Natural killer cell (primary cell): ENCODE data around the gene ASAP2. TPM values are rescaled to one million over a fixed set of nuclear protein-coding genes. Genes with fewer than 3 reads are reported as not detected.

ENCODE experiments used
- ATAC-seq, 3 donors: fragments of 150-1000 bp in 2 of 3; fragments of 200-7000 bp in 1 of 3; cut with Tn5 transposase; 1 replicate in 1 of 3; 2 replicates in 2 of 3; pipeline ENCODE4 v1.10.0; 2021; ENCODE audit warnings: mild to moderate bottlenecking in 2 of 3, moderate library complexity in 2 of 3
- DNase-seq, 2 donors: peaks; one replicate each; pipeline versions ENCODE4 v3.0.0 to v3.0.0-alpha.2; 2013 to 2021; ENCODE audit warnings: mixed read lengths in 1 of 2
- H3K27ac ChIP-seq: one replicate; pipeline ENCODE4 v1.5.1; 2013; ENCODE audit warnings: mild to moderate bottlenecking, low read length
- H3K27me3 ChIP-seq: one replicate; pipeline ENCODE4 v1.6.1; 2013; ENCODE audit warnings: low read length; ENCODE audit not compliant: control insufficient read depth, insufficient read depth
- H3K36me3 ChIP-seq: one replicate; pipeline ENCODE4 v1.6.1; 2013; ENCODE audit warnings: low read length; ENCODE audit not compliant: control insufficient read depth, insufficient read depth
- H3K4me1 ChIP-seq: one replicate; pipeline ENCODE4 v1.6.1; 2013; ENCODE audit warnings: low read length; ENCODE audit not compliant: control insufficient read depth, insufficient read depth
- H3K4me3 ChIP-seq: one replicate; pipeline ENCODE4 v1.5.1; 2013; ENCODE audit warnings: low read length
- H3K9me3 ChIP-seq: one replicate; pipeline ENCODE4 v1.6.1; 2013; ENCODE audit warnings: low read length; ENCODE audit not compliant: control insufficient read depth, insufficient read depth
- H3K27ac Mint-ChIP-seq, 2 donors: one replicate each; pipeline ENCODE4 v1.8.0; 2022; ENCODE audit warnings: mild to moderate bottlenecking in 2 of 2, mixed read lengths in 2 of 2, moderate library complexity in 1 of 2
- H3K27me3 Mint-ChIP-seq, 2 donors: one replicate each; pipeline ENCODE4 v1.8.0; 2022; ENCODE audit warnings: low read depth in 2 of 2, mixed read lengths in 2 of 2
- H3K36me3 Mint-ChIP-seq: one replicate; pipeline ENCODE4 v1.8.0; 2022; ENCODE audit warnings: mixed read lengths
- H3K4me1 Mint-ChIP-seq, 2 donors: one replicate each; pipeline ENCODE4 v1.8.0; 2022; ENCODE audit warnings: mixed read lengths in 2 of 2
- H3K4me3 Mint-ChIP-seq: one replicate; pipeline ENCODE4 v1.8.0; 2022; ENCODE audit warnings: mild to moderate bottlenecking, moderate library complexity, mixed read lengths
- H3K9me3 Mint-ChIP-seq, 2 donors: one replicate each; pipeline ENCODE4 v1.8.0; 2022; ENCODE audit warnings: mixed read lengths in 2 of 2
- CTCF ChIP-seq: fragments of 200-600 bp; IDR thresholded peaks from one replicate; pipeline ENCODE4 v1.8.0; 2022; ENCODE audit warnings: antibody characterized with exemption
- WGBS: methylation state at CpG from one replicate; pipeline ENCODE4 v1.1.7; 2013; ENCODE audit warnings: missing lambda C conversion rate; ENCODE audit not compliant: insufficient coverage; 5-methylcytosine and 5-hydroxymethylcytosine counted together
- intact Hi-C: fragments of 100-400 bp; cut with micrococcal nuclease; formaldehyde crosslinking; loops from one replicate; pipeline ENCODE4 v1.14.2; 2022
- total RNA-seq, 4 donors: library from RNA; stranded (reverse); fragments of 120-200 nt in 1 of 4; gene quantifications; one replicate each; pipeline versions ENCODE4 v1.2.3 to v1.2.4, GENCODE V29; 2013 to 2022

ASAP2 gene
- total RNA-seq, 3 donors from 2014 or later (not counting 1 experiment from before 2014, with no cell fraction given), result 0.20 to 1.8 (median 0.60) TPM

DNA sequence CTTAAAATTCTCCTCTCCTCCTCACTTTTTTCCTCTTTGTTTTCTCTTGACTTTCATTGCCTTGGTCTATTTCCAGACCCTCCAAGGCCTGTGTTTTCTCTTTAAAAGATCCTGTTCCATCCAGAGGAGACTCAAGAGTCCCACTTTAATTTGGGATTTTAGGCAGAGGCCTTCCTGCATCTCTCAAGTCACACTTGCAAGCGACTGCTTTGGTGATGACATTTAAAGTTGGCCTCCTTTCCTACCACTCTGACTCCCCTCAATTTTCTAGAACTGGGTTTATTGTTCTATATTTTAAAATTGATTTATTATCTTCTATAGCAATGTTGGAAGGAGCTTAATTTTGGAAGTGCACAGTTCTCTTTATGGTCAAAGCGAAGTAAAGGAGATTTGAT, 16.3 kb downstream of the ASAP2 start:
- Mint-ChIP-seq H3K9me3 (no peaks in the 10 kb centered on the region), H3K36me3 (no peaks in the 10 kb centered on the region), H3K4me3 (no peak overlapping the region), H3K27ac (no peak overlapping the region), H3K27me3 (peaks cover 13 to 25% of the 10 kb centered on the region in 2 donors), H3K4me1 (no peaks in the 10 kb centered on the region)
- intact Hi-C loops, result no loop called here
- Histone ChIP-seq H3K36me3 (no peaks in the 10 kb centered on the region), H3K9me3 (no peaks in the 10 kb centered on the region), H3K27ac (no peak overlapping the region), H3K4me1 (no peaks in the 10 kb centered on the region), H3K4me3 (no peak overlapping the region), H3K27me3 (no peaks in the 10 kb centered on the region)
- ATAC-seq, result no peak
- 100% methylated on average over 2 of the region's 2 CpGs for WGBS
- no peak for TF ChIP-seq CTCF
- no peak for DNase-seq

DNA sequence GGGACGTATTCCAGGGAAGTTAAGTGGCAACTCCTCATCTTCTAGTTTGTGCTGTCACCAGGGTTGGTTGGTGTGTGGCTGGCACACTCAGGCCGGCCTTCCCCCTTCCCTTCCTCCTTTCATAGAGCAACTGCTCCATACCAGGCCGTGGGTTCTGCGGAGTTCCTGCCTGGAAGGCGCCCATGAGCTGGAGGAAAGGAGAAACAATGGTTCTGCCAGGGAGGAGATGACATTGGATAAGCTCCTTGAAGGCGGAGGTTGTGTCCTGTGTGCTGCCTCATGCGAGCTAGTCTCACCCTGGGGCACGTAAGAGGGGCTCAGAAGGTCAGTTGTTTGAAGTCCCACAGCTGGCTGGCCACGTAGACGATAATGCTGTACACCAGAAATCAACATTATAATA, 19.2 kb downstream of the ASAP2 start:
- Mint-ChIP-seq H3K36me3 (no peaks in the 10 kb centered on the region), H3K27me3 (peaks cover 21 to 31% of the 10 kb centered on the region in 2 donors), H3K27ac (no peak overlapping the region), H3K4me3 (no peak overlapping the region), H3K9me3 (no peaks in the 10 kb centered on the region), H3K4me1 (no peaks in the 10 kb centered on the region)
- Histone ChIP-seq H3K27ac (no peak overlapping the region), H3K36me3 (no peaks in the 10 kb centered on the region), H3K27me3 (peaks cover under 1% of the 10 kb centered on the region), H3K9me3 (no peaks in the 10 kb centered on the region), H3K4me3 (no peak overlapping the region), H3K4me1 (peaks cover 3% of the 10 kb centered on the region)
- intact Hi-C loops, result no loop called here
- no peak for TF ChIP-seq CTCF
- ATAC-seq, result no peak
- WGBS, result 80% methylated on average over 9 of the region's 10 CpGs
- no peak for DNase-seq

DNA sequence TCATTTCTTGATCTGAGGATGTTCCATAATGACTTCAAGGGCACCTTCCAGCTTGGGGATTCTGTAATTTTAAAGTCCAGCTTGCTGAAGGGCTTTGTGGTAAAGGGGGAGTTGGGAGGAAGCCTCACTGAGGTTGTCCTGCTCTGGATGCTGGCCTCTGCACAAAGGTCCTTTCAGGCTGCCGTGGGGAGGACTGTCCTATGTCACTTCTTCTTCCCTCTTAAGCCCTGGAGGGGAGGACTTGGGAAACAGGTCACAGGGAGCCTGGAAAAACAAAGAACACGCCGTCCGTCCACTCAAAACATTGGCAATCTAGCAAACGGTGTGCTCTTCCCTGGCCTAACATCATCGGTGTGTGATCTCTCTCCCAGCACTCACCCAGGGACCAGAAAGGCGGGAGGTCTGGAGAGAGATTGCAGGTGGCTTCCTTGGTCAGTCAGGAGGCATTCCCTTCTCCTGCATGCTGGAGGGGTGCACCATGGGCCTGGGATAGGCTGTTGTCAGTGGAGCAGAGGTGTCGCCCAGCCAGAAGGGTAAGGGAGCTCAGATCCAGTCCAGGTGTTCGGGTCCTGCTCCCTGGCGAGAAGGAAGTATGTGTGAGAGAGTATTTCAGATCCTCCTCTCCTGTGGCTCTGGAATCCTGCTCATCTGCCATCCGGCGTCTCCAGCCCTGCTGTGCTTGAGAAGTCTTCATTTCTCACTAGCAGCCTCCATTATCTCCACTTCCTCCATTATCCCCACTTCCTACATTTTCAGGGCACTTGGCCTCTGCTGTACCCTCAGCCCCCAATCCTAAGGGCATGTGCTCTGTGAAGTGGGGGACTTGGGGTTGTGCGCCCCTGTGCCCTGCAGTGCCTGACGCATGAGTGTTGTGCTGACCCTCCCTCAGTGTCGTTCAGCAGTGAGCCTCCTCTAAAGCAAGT, 20.1 kb downstream of the ASAP2 start:
- intact Hi-C loops, result no loop called here
- Histone ChIP-seq H3K27ac (no peak overlapping the region), H3K9me3 (no peaks in the 10 kb centered on the region), H3K4me1 (peaks cover 11% of the 10 kb centered on the region), H3K27me3 (peaks cover 2% of the 10 kb centered on the region), H3K36me3 (no peaks in the 10 kb centered on the region), H3K4me3 (no peak overlapping the region)
- DNase-seq (no peak), ATAC-seq (no peak)
- Mint-ChIP-seq H3K4me1 (no peaks in the 10 kb centered on the region), H3K27me3 (peaks cover 25 to 26% of the 10 kb centered on the region in 2 donors), H3K4me3 (no peak overlapping the region), H3K36me3 (no peaks in the 10 kb centered on the region), H3K27ac (no peak overlapping the region), H3K9me3 (no peaks in the 10 kb centered on the region)
- 80% methylated on average over 15 of the region's 15 CpGs for WGBS
- TF ChIP-seq CTCF, result no peak
